GM11168 (cell line): ENCODE data around the gene SLC23A3.

Source experiments
- in situ Hi-C: fragments of 300-500 bp; cut with MboI; formaldehyde crosslinking; loops from one replicate; pipeline ENCODE4 v1.12.0; 2022; ENCODE audit warnings: low sequenced_read_pairs; ENCODE audit not compliant: unreplicated experiment

SLC23A3 gene

GRCh38 chr2:219176818-219177551 is 7.2 kb upstream of the SLC23A3 start, which contains the start of gene CNPPD1:
Gene CNPPD1, minus strand, starts transcription at chr2:219176925. Its CDS starts 97 bp downstream, at chr2:219176828.
- in situ Hi-C loops = no loop called here

- in situ Hi-C loops = no loop called here
These were observed 6.3 kb upstream of the SLC23A3 start for GRCh38 chr2:219175928-219176817.

- in situ Hi-C loops = no loop called here
These were observed 5.7 kb upstream of the SLC23A3 start for GRCh38 chr2:219175486-219175885.

- in situ Hi-C loops = no loop called here
These were observed 5.0 kb upstream of the SLC23A3 start for GRCh38 chr2:219174801-219175200.

- in situ Hi-C loops = no loop called here
These were observed 4.3 kb upstream of the SLC23A3 start for GRCh38 chr2:219174146-219174545.

GRCh38 chr2:219173176-219173575 is 3.3 kb upstream of the SLC23A3 start:
- in situ Hi-C loops = no loop called here

GRCh38 chr2:219172231-219173154 is 2.7 kb upstream of the SLC23A3 start:
- in situ Hi-C loops = no loop called here

GRCh38 chr2:219171231-219171651 is 1.4 kb upstream of the SLC23A3 start:
- in situ Hi-C loops = no loop called here

- in situ Hi-C loops = no loop called here
These were observed 897 bp downstream of the SLC23A3 start for GRCh38 chr2:219168932-219169331.

GRCh38 chr2:219168526-219168925 is 1.3 kb downstream of the SLC23A3 start:
- in situ Hi-C loops = no loop called here

GRCh38 chr2:219167997-219168396 is 1.8 kb downstream of the SLC23A3 start:
- in situ Hi-C loops = no loop called here

- in situ Hi-C loops = no loop called here
These were observed 4.5 kb downstream of the SLC23A3 start for GRCh38 chr2:219165058-219165911.

GRCh38 chr2:219163156-219163555 is 6.7 kb downstream of the SLC23A3 start:
- in situ Hi-C loops = no loop called here

GRCh38 chr2:219161097-219161496 is 8.7 kb downstream of the SLC23A3 start:
- in situ Hi-C loops = no loop called here

- in situ Hi-C loops = no loop called here
These were observed 9.4 kb downstream of the SLC23A3 start, which contains the start of gene NHEJ1 for GRCh38 chr2:219160186-219161017. Gene NHEJ1, minus strand, starts transcription at chr2:219160815. Its CDS starts 2,453 bp downstream, at chr2:219158362.

- in situ Hi-C loops = no loop called here
These were observed 10.1 kb downstream of the SLC23A3 start for GRCh38 chr2:219159771-219160185.

- in situ Hi-C loops = no loop called here
These were observed 11.2 kb downstream of the SLC23A3 start for GRCh38 chr2:219158586-219158985.

GRCh38 chr2:219158025-219158424 is 11.8 kb downstream of the SLC23A3 start:
- in situ Hi-C loops = no loop called here
